Measurements from ENCODE around the gene PTGIR. TPM values are rescaled to one million over a fixed set of nuclear protein-coding genes. Genes with fewer than 3 reads are reported as not detected.
"Not testable (repeated sequence)": the region's sequence is repeated elsewhere in the genome, so short reads cannot be mapped to it uniquely, and the experiment has no call there.

PTGIR gene
- total RNA-seq, 4 donors from 2014 or later = 0.51 to 3.6 (median 2.1) TPM

- H3K4me3 ChIP-seq (ENCODE audit: low read depth, poor library complexity, severe bottlenecking) = no peak overlapping the region
- intact Hi-C loops (cut with DNase I; ENCODE audit: low total_unique reads) = no loop called here
- 85 to 89% methylated on average over 15 of the region's 15 CpGs for WGBS, 2 donors
- no peak for DNase-seq (ENCODE audit: low spot score in 2 of 2)
- TF ChIP-seq CTCF (IDR thresholded peaks at IDR 0.05) (no peak), POLR2A (IDR thresholded peaks at IDR 0.05) (no peak)
Measured at GRCh38 chr19:46629546-46630025, 4.7 kb upstream of the PTGIR start.

- DNase-seq (ENCODE audit: low spot score in 2 of 2); H3K4me3 ChIP-seq (ENCODE audit: low read depth, poor library complexity, severe bottlenecking); intact Hi-C loops (cut with DNase I; ENCODE audit: low total_unique reads): not testable (repeated sequence)
- 92 to 96% methylated on average over 7 of the region's 7 CpGs for WGBS, 2 donors
Measured at GRCh38 chr19:46628970-46629369, 4.1 kb upstream of the PTGIR start.

GRCh38 chr19:46626446-46626845 is 1.6 kb upstream of the PTGIR start:
- WGBS, 2 donors = 56 to 61% methylated on average over 13 to 14 of the region's 14 CpGs
- DNase-seq (ENCODE audit: low spot score in 2 of 2) = no peak
- TF ChIP-seq CTCF (IDR thresholded peaks at IDR 0.05) (no peak), POLR2A (IDR thresholded peaks at IDR 0.05) (no peak)
- no peak overlapping the region for H3K4me3 ChIP-seq (ENCODE audit: low read depth, poor library complexity, severe bottlenecking)
- intact Hi-C loops (cut with DNase I; ENCODE audit: low total_unique reads) = no loop called here

GRCh38 chr19:46625731-46626130 is 842 bp upstream of the PTGIR start:
- H3K4me3 ChIP-seq (ENCODE audit: low read depth, poor library complexity, severe bottlenecking) = no peak overlapping the region
- intact Hi-C loops (cut with DNase I; ENCODE audit: low total_unique reads) = no loop called here
- DNase-seq (ENCODE audit: low spot score in 2 of 2) = no peak
- TF ChIP-seq POLR2A (IDR thresholded peaks at IDR 0.05) = no peak
- no peak for TF ChIP-seq CTCF (IDR thresholded peaks at IDR 0.05)
- 64 to 71% methylated on average over 9 to 12 of the region's 12 CpGs for WGBS, 2 donors

- 82 to 92% methylated on average over 4 to 35 of the region's 35 CpGs for WGBS, 2 donors
- no peak overlapping the region for H3K4me3 ChIP-seq (ENCODE audit: low read depth, poor library complexity, severe bottlenecking)
- TF ChIP-seq CTCF (IDR thresholded peaks at IDR 0.05) (no peak), POLR2A (IDR thresholded peaks at IDR 0.05) (no peak)
- intact Hi-C loops (cut with DNase I; ENCODE audit: low total_unique reads) = no loop called here
- DNase-seq (ENCODE audit: low spot score in 2 of 2) = no peak
Measured at GRCh38 chr19:46623915-46624502, 880 bp downstream of the PTGIR start.

GRCh38 chr19:46622118-46622446 is 2.8 kb downstream of the PTGIR start:
- no peak for DNase-seq (ENCODE audit: low spot score in 2 of 2)
- intact Hi-C loops (cut with DNase I; ENCODE audit: low total_unique reads) = no loop called here
- no peak overlapping the region for H3K4me3 ChIP-seq (ENCODE audit: low read depth, poor library complexity, severe bottlenecking)
- TF ChIP-seq CTCF (IDR thresholded peaks at IDR 0.05) = no peak
- TF ChIP-seq POLR2A (IDR thresholded peaks at IDR 0.05) = no peak
- WGBS, 2 donors = 44 to 46% methylated on average over 7 of the region's 7 CpGs

Data from lower leg skin (tissue), 4 donors.